ENCODE results near the gene NIP7. TPM values are rescaled to one million over a fixed set of nuclear protein-coding genes. Genes with fewer than 3 reads are reported as not detected.

The NIP7 gene
- total and polyA plus RNA-seq, 2 of the 8 experiments (the other 6 are each of a cell fraction or from before 2014, with no cell fraction given): 14.5 to 52.2 TPM

GRCh38 chr16:69338557-69339288, 849 bp upstream of the NIP7 start:
- WGBS, 2 experiments (ENCODE audit: extremely low coverage in 1 of 2, insufficient coverage in 1 of 2, insufficient read length in 1 of 2, insufficient replicate concordance in 2 of 2, low coverage in 1 of 2, low lambda C conversion rate in 2 of 2, missing lambda C conversion rate in 1 of 2): 25% methylated on average over 46 of the region's 46 CpGs; no CpG with 5 or more reads in 1 of the 2 experiments
- FAIRE-seq (no peak), DNase-seq (ENCODE audit: low read depth in 1 of 2, low spot score in 2 of 2) (no peak)
- H2BK12ac ChIP-seq (ENCODE audit: low read depth, low read length): no peak overlapping the region
- TF ChIP-seq BACH1 (IDR thresholded peaks at IDR 0.05; ENCODE audit: low read length): no peak
- TF ChIP-seq HDAC2 (IDR thresholded peaks at IDR 0.05; ENCODE audit: borderline replicate concordance in 1 of 2, low read depth in 2 of 2, low read length in 2 of 2): no peak
- TF ChIP-seq, protein P1, sequence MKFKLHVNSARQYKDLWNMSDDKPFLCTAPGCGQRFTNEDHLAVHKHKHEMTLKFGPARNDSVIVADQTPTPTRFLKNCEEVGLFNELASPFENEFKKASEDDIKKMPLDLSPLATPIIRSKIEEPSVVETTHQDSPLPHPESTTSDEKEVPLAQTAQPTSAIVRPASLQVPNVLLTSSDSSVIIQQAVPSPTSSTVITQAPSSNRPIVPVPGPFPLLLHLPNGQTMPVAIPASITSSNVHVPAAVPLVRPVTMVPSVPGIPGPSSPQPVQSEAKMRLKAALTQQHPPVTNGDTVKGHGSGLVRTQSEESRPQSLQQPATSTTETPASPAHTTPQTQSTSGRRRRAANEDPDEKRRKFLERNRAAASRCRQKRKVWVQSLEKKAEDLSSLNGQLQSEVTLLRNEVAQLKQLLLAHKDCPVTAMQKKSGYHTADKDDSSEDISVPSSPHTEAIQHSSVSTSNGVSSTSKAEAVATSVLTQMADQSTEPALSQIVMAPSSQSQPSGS (IDR thresholded peaks at IDR 0.05; ENCODE audit: low read length): no peak
- TF ChIP-seq JUN (IDR thresholded peaks at IDR 0.05; ENCODE audit: low read depth, low read length): no peak
- no peak for TF ChIP-seq SAP30 (IDR thresholded peaks at IDR 0.05; ENCODE audit: insufficient read depth, insufficient replicate concordance, low read length)
- no peak for TF ChIP-seq MAFK (IDR thresholded peaks at IDR 0.05; ENCODE audit: low read depth, low read length)
- H3K79me1 ChIP-seq (ENCODE audit: low read depth, low read length): peaks cover 6% of the 10 kb centered on the region; the same call in 1 of the 2 replicates
- no peak overlapping the region for H3K56ac ChIP-seq (replicated peaks; ENCODE audit: insufficient read length, low read depth, low read length)
- no peaks in the 10 kb centered on the region for H3K9me3 ChIP-seq (ENCODE audit: insufficient read depth in 2 of 2, low read depth in 1 of 2, low read length in 1 of 2)
- peaks cover 33 to 55% (median 40%) of the 10 kb centered on the region in 4 experiments for H3K36me3 ChIP-seq (ENCODE audit: control insufficient read depth in 2 of 4, insufficient read depth in 4 of 4, low read length in 3 of 4)
- H3K79me2 ChIP-seq (ENCODE audit: control insufficient read depth in 1 of 2, insufficient read depth in 2 of 2, low read length in 2 of 2): peaks cover 12 to 43% of the 10 kb centered on the region in 2 experiments
- 0 out of 2 replicates have a peak overlapping the region, but pooled peaks have one; percentile 53 for H2AFZ ChIP-seq (ENCODE audit: low read length)
- H2BK15ac ChIP-seq (ENCODE audit: low read length): no peak overlapping the region
- H3K23me2 ChIP-seq (ENCODE audit: low read depth, low read length): peaks cover 5% of the 10 kb centered on the region; the same call in 1 of the 2 replicates
- peak overlapping the region; percentile 77 for H2BK5ac ChIP-seq (ENCODE audit: low read depth, low read length)
- H2BK120ac ChIP-seq (replicated peaks; ENCODE audit: low read depth, low read length): no peak overlapping the region
- H4K8ac ChIP-seq (ENCODE audit: extremely low read depth, insufficient read depth, low read length): peak overlapping the region; percentile 92
- H3K18ac ChIP-seq (ENCODE audit: extremely low read depth, low read length): no peak overlapping the region
- no peaks in the 10 kb centered on the region for H3K27me3 ChIP-seq (replicated peaks in 1 of 4; ENCODE audit: control insufficient read depth in 3 of 4, extremely low read depth in 1 of 4, insufficient read depth in 3 of 4, low read length in 3 of 4)
- H3K27ac ChIP-seq (ENCODE audit: low read depth, low read length): peak overlapping the region; percentile 81; the same call in 1 of the 2 replicates
- peak overlapping the region; percentile 63 for H3K4ac ChIP-seq (replicated peaks; ENCODE audit: insufficient read length, low read depth, low read length)
- no peak overlapping the region for H4K5ac ChIP-seq (ENCODE audit: insufficient read length, low read depth, low read length)
- H3K9ac ChIP-seq (replicated peaks in 1 of 4; ENCODE audit: extremely low read depth in 1 of 4, low read depth in 3 of 4, low read length in 3 of 4): peak overlapping the region; percentile 29 to 93 (median 92)
- no peak overlapping the region; the same call in 1 of the 2 replicates for H2AK5ac ChIP-seq (ENCODE audit: low read depth, low read length)
- H3K4me2 ChIP-seq (ENCODE audit: insufficient read depth in 1 of 2, low read depth in 2 of 2, low read length in 2 of 2): peak overlapping the region; percentile 61 to 87
- H3K4me1 ChIP-seq (replicated peaks in 1 of 4; ENCODE audit: control insufficient read depth in 3 of 4, insufficient read depth in 4 of 4, low read length in 3 of 4): peaks cover 0 to 9% (median 3%) of the 10 kb centered on the region in 4 experiments; a peak in 4 of 7 replicates
- peaks cover 2 to 3% of the 10 kb centered on the region in 2 experiments for H4K20me1 ChIP-seq (replicated peaks in 1 of 2; ENCODE audit: control insufficient read depth in 1 of 2, insufficient read depth in 2 of 2, low read length in 2 of 2)
- ChIA-PET CTCF (ENCODE audit: partially characterized antibody) (interaction anchor here (0.8 to 2.0 kb wide), 5 partner anchors 9 to 27 kb away, joined by 3 to 10 read pairs (median 4); no protein-coding TSS in a partner anchor), POLR2A (ENCODE audit: partially characterized antibody) (interaction anchor here (0.6 to 29.8 kb wide), 7 partner anchors 10 to 546 kb away, joined by 3 to 497 read pairs (median 7); partner anchors contain the start of genes CYB5B, PDF, SNTB2 and TMED6)
- H3K14ac ChIP-seq (ENCODE audit: insufficient read length): no peak overlapping the region
- H3K4me3 ChIP-seq (ENCODE audit: extremely low read depth in 1 of 4, insufficient read depth in 2 of 4, low read depth in 3 of 4, low read length in 4 of 4): peak overlapping the region; percentile 71 to 98 (median 92)
- H3K23ac ChIP-seq (ENCODE audit: insufficient read length): no peak overlapping the region
- peak overlapping the region; percentile 66 for H4K91ac ChIP-seq (replicated peaks; ENCODE audit: insufficient read length, low read length)
- no peak overlapping the region for H2BK20ac ChIP-seq (ENCODE audit: low read length)
